Nephron progenitor cell (in vitro differentiated cells): ENCODE data around the gene SLC1A7.
A peak's percentile ranks its signal among the peaks of the same experiment; 100 is the strongest.

Source experiments
- DNase-seq: peaks from one replicate; pipeline ENCODE4 v3.0.0; 2021
- H3K27ac Mint-ChIP-seq: 2 replicates; pipeline ENCODE4 v1.8.0; 2021; ENCODE audit warnings: mild to moderate bottlenecking, moderate library complexity, mixed read lengths
- H3K27me3 Mint-ChIP-seq: 2 replicates; pipeline ENCODE4 v1.8.0; 2021; ENCODE audit warnings: mild to moderate bottlenecking, low read depth, mixed read lengths; ENCODE audit not compliant: poor library complexity
- H3K36me3 Mint-ChIP-seq: 2 replicates; pipeline ENCODE4 v1.8.0; 2021; ENCODE audit warnings: low read depth, mixed read lengths
- H3K4me1 Mint-ChIP-seq: 2 replicates; pipeline ENCODE4 v1.8.0; 2021; ENCODE audit warnings: mixed read lengths
- H3K4me3 Mint-ChIP-seq: 2 replicates; pipeline ENCODE4 v1.8.0; 2021; ENCODE audit warnings: mild to moderate bottlenecking, moderate library complexity, mixed read lengths
- H3K9me3 Mint-ChIP-seq: 2 replicates; pipeline ENCODE4 v1.8.0; 2021; ENCODE audit warnings: mild to moderate bottlenecking, moderate library complexity, mixed read lengths
- TF ChIP-seq, protein P1 (sequence below): fragments of 200-600 bp; sonication (generic); IDR thresholded peaks from 2 replicates; pipeline ENCODE4 v1.5.0; 2021; ENCODE audit warnings: antibody characterized with exemption

Gene SLC1A7

GRCh38 chr1:53051676-53052075, 90.8 kb downstream of the SLC1A7 start:
- Mint-ChIP-seq H3K27ac (no peak overlapping the region), H3K9me3 (no peaks in the 10 kb centered on the region), H3K27me3 (peaks cover 5% of the 10 kb centered on the region), H3K36me3 (peaks cover 19% of the 10 kb centered on the region), H3K4me3 (no peak overlapping the region), H3K4me1 (no peaks in the 10 kb centered on the region)
- no peak for DNase-seq
- TF ChIP-seq, protein P1, sequence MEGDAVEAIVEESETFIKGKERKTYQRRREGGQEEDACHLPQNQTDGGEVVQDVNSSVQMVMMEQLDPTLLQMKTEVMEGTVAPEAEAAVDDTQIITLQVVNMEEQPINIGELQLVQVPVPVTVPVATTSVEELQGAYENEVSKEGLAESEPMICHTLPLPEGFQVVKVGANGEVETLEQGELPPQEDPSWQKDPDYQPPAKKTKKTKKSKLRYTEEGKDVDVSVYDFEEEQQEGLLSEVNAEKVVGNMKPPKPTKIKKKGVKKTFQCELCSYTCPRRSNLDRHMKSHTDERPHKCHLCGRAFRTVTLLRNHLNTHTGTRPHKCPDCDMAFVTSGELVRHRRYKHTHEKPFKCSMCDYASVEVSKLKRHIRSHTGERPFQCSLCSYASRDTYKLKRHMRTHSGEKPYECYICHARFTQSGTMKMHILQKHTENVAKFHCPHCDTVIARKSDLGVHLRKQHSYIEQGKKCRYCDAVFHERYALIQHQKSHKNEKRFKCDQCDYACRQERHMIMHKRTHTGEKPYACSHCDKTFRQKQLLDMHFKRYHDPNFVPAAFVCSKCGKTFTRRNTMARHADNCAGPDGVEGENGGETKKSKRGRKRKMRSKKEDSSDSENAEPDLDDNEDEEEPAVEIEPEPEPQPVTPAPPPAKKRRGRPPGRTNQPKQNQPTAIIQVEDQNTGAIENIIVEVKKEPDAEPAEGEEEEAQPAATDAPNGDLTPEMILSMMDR: no peak

DNA sequence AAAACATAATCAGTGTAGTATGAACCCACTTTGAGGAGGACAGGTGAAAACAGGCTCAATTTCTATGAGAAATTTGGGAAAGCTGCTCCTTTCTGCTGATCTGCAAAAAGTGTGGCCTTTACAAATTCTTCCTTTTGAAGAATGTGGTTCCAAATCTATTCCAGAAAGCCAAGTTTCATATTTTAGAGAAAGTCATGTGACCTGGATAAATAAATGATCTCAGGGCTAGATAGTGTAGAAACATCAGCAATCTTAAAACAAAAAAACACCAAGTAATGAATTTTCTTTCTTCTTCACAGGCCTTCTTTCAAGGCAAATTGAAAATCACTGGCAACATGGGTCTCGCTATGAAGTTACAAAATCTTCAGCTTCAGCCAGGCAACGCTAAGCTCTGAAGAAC, 92.1 kb downstream of the SLC1A7 start:
- Mint-ChIP-seq H3K27me3 (no peaks in the 10 kb centered on the region), H3K4me3 (no peak overlapping the region), H3K36me3 (peaks cover 19% of the 10 kb centered on the region), H3K9me3 (no peaks in the 10 kb centered on the region), H3K4me1 (no peaks in the 10 kb centered on the region), H3K27ac (no peak overlapping the region)
- no peak for DNase-seq
- TF ChIP-seq, protein P1: no peak

DNA sequence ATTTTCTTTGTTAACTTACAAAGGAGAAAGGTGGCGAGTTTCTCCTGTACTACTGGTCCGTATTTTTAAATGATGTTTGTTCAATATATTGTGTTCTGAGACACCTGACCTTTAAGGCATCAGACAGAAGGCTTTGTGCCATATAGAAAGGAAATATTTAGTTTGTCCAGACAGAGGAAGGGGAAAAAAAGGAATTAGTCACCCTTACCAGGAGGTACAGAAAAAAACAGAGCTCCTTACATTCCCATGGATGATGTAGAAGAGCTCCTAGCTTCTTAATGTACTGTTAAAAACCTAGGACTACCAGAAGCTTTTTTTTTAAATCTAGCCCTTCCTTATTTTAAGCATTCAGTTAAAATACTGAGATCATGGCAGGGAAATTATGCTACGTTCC, 92.9 kb downstream of the SLC1A7 start:
- Mint-ChIP-seq H3K27ac (no peak overlapping the region), H3K4me1 (no peaks in the 10 kb centered on the region), H3K27me3 (no peaks in the 10 kb centered on the region), H3K4me3 (no peak overlapping the region), H3K36me3 (peaks cover 17% of the 10 kb centered on the region), H3K9me3 (no peaks in the 10 kb centered on the region)
- TF ChIP-seq, protein P1: no peak
- DNase-seq: no peak

DNA sequence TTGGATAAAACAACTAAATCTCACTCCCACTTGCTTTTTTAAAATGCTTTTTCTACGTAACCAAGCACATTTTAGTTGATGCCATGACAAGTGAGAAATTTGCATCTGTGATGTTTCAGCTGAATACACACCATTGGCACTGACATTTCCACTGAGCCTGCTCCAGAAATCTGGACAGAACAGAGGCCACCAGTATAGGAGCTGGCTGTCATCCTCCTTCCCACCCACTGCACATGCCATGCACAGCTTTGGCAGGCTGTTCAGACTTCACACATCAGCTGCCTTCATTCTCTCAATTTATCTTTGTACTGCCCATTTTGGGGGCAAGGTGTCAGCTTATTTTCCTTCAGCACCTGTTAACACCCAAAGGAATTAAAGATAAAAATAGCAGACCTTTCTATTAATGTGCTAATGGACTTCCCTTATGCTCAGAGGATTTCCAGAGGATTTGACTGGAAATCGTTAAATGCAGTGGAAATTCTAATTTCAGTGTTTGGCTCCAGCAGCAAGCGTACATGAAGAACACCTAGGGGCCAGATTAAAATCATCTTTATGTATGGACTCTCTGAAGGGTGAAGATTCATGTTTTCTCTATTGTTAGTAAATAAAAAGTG, 93.4 kb downstream of the SLC1A7 start:
- Mint-ChIP-seq H3K4me1 (no peaks in the 10 kb centered on the region), H3K27me3 (no peaks in the 10 kb centered on the region), H3K4me3 (no peak overlapping the region), H3K27ac (no peak overlapping the region), H3K36me3 (peaks cover 14% of the 10 kb centered on the region), H3K9me3 (no peaks in the 10 kb centered on the region)
- TF ChIP-seq, protein P1: no peak
- no peak for DNase-seq

- H3K27ac Mint-ChIP-seq: peak overlapping the region; percentile 31
- no peaks in the 10 kb centered on the region for H3K9me3 Mint-ChIP-seq
- DNase-seq: no peak
- peaks cover 5% of the 10 kb centered on the region for H3K36me3 Mint-ChIP-seq
- TF ChIP-seq, protein P1: no peak
- no peaks in the 10 kb centered on the region for H3K27me3 Mint-ChIP-seq
- H3K4me1 Mint-ChIP-seq: no peaks in the 10 kb centered on the region
- H3K4me3 Mint-ChIP-seq: no peak overlapping the region
These were observed 94.4 kb downstream of the SLC1A7 start for GRCh38 chr1:53047737-53048736.
